Sigmoid colon (tissue), 4 donors: ENCODE results near the gene PRKCQ.

ENCODE experiments used
- CTCF ChIP-seq, 4 experiments: fragments of 450-650 bp in 3 of 4; fragments of 200-600 bp in 1 of 4; IDR thresholded peaks; one replicate each; pipeline ENCODE4 v1.5.1; 2016 to 2019; ENCODE audit warnings: antibody characterized with exemption in 4 of 4, mild to moderate bottlenecking in 3 of 4, moderate library complexity in 2 of 4
- EP300 ChIP-seq, 4 donors: sonication (generic); formaldehyde crosslinking; IDR thresholded peaks; one replicate each; pipeline ENCODE4 v1.6.1; 2017; ENCODE audit warnings: antibody characterized with exemption in 4 of 4
- POLR2A ChIP-seq, 2 donors: fragments of 450-650 bp; IDR thresholded peaks; one replicate each; pipeline ENCODE4 v1.6.1; 2016; ENCODE audit warnings: antibody characterized with exemption in 2 of 2, mild to moderate bottlenecking in 2 of 2, moderate library complexity in 2 of 2
- POLR2AphosphoS5 ChIP-seq, 4 donors: sonication (generic); formaldehyde crosslinking; IDR thresholded peaks; one replicate each; pipeline ENCODE4 v1.6.1; 2017; ENCODE audit warnings: antibody characterized with exemption in 4 of 4

- TF ChIP-seq CTCF (IDR thresholded peaks at IDR 0.05) (no peak), POLR2A (IDR thresholded peaks at IDR 0.05) (no peak), POLR2AphosphoS5 (IDR thresholded peaks at IDR 0.05) (no peak), EP300 (IDR thresholded peaks at IDR 0.05) (no peak)
Measured at GRCh38 chr10:6487920-6488319, 92.2 kb downstream of the PRKCQ start.
